ENCODE measurements around the gene CTSA.

Gene CTSA

GRCh38 chr20:45890077-45890984 lies 804 bp upstream of the CTSA start:
- TF ChIP-seq CTCF (IDR thresholded peaks at IDR 0.05; ENCODE audit: low read depth, low read length): peak; percentile 85
- DNase-seq: peak; percentile 92
- peak overlapping the region; percentile 83 for H3K4me3 ChIP-seq (ENCODE audit: low read depth, low read length)
- no peaks in the 10 kb centered on the region for H3K9me3 ChIP-seq
- H3K4me1 ChIP-seq: no peaks in the 10 kb centered on the region
- H3K36me3 ChIP-seq: peaks cover 12% of the 10 kb centered on the region
- no peaks in the 10 kb centered on the region for H3K27me3 ChIP-seq

DNA sequence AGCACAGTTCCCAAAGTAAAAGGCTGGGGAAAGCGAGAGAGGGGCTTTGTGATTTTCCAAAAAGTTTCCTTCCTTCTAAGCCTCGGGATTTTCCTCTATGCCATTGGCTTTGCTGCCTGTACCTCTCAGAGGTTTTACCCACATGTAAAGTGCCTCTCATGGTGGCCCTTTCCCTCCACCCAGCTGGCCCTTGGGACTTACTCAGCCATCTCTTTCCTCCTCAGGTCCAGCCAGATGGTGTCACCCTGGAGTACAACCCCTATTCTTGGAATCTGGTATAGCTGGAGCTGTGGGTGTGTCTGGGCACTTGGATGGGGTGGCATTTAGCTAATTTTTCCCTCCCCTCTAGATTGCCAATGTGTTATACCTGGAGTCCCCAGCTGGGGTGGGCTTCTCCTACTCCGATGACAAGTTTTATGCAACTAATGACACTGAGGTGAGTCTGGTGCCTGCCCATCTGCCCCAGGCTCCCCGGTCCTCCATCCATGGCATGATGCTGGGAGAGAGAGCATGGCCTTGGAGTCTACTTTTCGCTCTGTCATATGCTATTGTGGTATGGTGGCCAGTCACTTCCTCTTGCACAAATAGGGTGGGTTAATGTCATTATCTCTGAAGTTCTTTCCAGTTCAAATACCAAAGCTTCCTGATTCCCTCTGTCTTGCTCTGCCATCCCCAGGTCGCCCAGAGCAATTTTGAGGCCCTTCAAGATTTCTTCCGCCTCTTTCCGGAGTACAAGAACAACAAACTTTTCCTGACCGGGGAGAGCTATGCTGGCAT lies 1.1 kb downstream of the CTSA start:
- Histone ChIP-seq H3K27me3 (no peaks in the 10 kb centered on the region), H3K36me3 (peaks cover 30% of the 10 kb centered on the region), H3K9me3 (no peaks in the 10 kb centered on the region), H3K4me3 (ENCODE audit: low read depth, low read length) (peak overlapping the region; percentile 83), H3K4me1 (no peaks in the 10 kb centered on the region)
- TF ChIP-seq CTCF (IDR thresholded peaks at IDR 0.05; ENCODE audit: low read depth, low read length): no peak; the same call in 1 of the 2 replicates
- no peak for DNase-seq

DNA sequence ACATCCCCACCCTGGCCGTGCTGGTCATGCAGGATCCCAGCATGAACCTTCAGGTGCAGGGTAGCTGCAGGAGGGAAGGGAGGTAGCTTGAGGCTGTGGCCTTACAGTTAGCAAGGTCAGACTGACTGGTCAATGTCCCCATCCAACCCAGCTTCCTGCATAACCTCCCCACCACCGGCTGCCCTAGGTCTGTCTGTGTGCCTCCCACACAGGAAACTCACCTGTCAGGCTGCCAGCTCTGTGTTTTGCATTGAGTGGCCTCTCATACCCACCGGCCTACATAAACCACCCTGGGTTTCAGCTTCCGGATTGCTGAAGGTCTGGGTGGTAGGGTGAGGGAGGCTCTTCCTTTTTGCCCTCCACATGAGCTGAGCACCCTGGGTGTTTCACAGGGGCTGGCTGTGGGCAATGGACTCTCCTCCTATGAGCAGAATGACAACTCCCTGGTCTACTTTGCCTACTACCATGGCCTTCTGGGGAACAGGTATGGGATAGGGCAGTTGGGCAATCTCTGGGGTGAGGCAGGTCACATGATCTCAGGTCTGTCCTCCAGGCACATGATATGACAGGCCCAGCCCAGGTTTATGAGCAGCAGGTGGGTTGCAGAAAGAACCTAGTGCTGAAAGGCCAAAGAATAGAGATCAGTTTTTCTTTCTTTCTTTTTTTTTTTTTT lies 1.8 kb downstream of the CTSA start:
- Histone ChIP-seq H3K4me1 (no peaks in the 10 kb centered on the region), H3K4me3 (ENCODE audit: low read depth, low read length) (no peak overlapping the region)
- TF ChIP-seq CTCF (IDR thresholded peaks at IDR 0.05; ENCODE audit: low read depth, low read length): no peak

GRCh38 chr20:45893831-45894230 lies 2.7 kb downstream of the CTSA start:
- H3K4me3 ChIP-seq (ENCODE audit: low read depth, low read length): no peak overlapping the region
- H3K27me3 ChIP-seq: no peaks in the 10 kb centered on the region
- H3K4me1 ChIP-seq: no peaks in the 10 kb centered on the region
- H3K9me3 ChIP-seq: no peaks in the 10 kb centered on the region
- no peak for TF ChIP-seq CTCF (IDR thresholded peaks at IDR 0.05; ENCODE audit: low read depth, low read length)
- peaks cover 28% of the 10 kb centered on the region for H3K36me3 ChIP-seq
- DNase-seq: no peak

More for the DNA sequence above, 1.8 kb downstream of the CTSA start:
- H3K36me3 ChIP-seq: peaks cover 30% of the 10 kb centered on the region
- H3K27me3 ChIP-seq: no peaks in the 10 kb centered on the region
- no peaks in the 10 kb centered on the region for H3K9me3 ChIP-seq
- DNase-seq: no peak

- no peaks in the 10 kb centered on the region for H3K9me3 ChIP-seq
- DNase-seq: no peak
- H3K4me1 ChIP-seq: no peaks in the 10 kb centered on the region
- TF ChIP-seq CTCF (IDR thresholded peaks at IDR 0.05; ENCODE audit: low read depth, low read length): no peak
- peaks cover 26% of the 10 kb centered on the region for H3K36me3 ChIP-seq
- no peaks in the 10 kb centered on the region for H3K27me3 ChIP-seq
- no peak overlapping the region for H3K4me3 ChIP-seq (ENCODE audit: low read depth, low read length)
Observed at GRCh38 chr20:45894797-45895196, 3.7 kb downstream of the CTSA start.
